Activated CD4-positive, alpha-beta T cell treated with anti-CD3 and anti-CD28 coated beads, Interleukin-2, amount 50 U/mL, for 4 hours (primary cell): ENCODE measurements around the gene FBXL7.

ENCODE experiments used
- DNase-seq, 2 experiments: peaks; one replicate each; pipeline ENCODE4 v3.0.0-alpha.2; 2020

FBXL7 gene

DNA sequence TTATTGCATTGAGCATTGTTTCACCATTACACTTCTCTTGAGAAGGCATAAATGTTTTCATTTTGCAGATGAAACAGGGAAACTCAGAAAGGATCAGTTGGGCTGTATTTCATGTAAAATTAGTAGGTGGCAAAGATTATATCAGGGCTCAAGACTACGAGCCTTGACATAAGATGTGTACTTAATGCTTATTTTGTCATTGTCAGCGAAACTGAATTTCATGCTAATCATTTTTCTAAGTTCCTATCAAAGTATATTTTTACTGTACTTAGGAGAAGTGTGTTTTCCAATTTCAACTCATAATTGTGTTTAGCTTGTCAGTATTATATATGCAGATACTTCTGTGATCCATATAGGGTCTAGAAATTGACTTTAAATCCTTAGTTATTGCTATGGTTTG, 123.8 kb downstream of the FBXL7 start:
- no peak for DNase-seq

GRCh38 chr5:15627109-15627508, 127.1 kb downstream of the FBXL7 start:
- DNase-seq: no peak

DNA sequence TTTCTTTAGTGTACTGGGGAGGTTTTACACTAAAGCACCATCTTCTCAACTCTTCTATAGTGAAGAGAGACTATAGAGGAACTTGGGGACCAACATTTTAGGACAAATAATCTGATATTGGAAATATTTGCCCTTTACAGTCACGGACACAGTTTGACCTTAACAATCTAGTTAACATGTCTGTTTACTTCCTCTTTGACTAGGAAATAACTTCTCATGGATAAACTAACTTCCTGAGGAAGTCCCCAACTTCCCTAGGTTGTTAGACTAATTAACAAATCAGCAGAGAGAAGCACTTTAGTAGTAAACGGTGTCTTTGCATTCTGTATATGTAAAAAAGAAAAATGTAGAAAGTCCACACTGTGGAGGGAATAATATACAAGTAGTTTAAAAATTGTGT, 127.7 kb downstream of the FBXL7 start:
- DNase-seq: no peak

DNA sequence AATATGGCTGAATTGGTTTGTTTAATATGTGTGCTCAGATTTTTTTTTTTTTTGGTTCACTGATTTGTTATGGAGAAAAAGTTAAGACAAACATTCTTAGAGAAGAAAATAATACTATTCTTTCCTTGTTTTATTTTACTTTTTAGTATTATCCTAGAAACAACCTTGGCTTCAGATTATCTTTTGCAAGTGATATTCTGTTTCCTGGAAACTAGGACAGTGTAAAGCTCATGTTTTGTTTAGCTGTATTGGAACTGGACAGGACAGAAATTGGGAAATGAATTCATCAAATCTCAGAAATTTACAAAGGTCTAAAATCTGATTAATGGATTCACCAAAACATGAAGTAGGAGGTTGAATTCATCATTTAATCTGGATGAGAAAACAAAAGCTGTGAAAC, 130.5 kb downstream of the FBXL7 start:
- no peak for DNase-seq

DNA sequence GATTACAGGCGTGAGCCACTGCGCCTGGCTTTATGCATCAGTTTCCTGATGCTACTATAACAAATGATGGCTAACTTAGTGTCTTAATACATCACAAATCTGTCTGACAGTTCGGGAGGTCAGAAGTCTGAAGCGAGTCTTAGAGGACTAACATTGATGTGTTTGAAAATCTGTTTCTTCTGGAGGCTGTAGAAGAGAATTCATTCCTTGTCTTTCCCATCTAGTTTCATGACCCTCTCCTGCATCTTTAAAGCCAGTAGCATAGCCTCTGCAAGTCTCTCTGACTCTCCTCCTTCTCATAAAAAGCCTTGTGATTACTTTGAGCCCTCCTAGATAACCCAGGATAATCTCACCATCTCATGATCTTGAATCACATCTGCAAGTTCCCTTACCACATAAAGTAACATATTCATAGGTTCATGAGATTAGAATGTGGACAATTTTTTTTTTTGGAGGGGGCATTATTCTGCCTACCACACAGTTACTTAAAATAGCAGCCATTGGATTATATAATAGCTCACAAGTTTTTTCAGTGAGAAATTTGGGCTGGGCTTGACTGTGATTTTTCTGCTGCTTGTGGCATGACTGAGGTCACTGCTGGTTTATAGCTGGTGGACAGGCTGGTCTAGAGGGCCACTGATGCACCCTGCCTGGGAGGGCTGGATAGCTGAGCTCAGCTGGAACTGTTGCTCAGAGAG, 134.8 kb downstream of the FBXL7 start:
- DNase-seq: no peak

GRCh38 chr5:15635289-15635616, 135.3 kb downstream of the FBXL7 start:
- no peak for DNase-seq

- no peak for DNase-seq
Observed at GRCh38 chr5:15637345-15637744, 137.4 kb downstream of the FBXL7 start.

DNA sequence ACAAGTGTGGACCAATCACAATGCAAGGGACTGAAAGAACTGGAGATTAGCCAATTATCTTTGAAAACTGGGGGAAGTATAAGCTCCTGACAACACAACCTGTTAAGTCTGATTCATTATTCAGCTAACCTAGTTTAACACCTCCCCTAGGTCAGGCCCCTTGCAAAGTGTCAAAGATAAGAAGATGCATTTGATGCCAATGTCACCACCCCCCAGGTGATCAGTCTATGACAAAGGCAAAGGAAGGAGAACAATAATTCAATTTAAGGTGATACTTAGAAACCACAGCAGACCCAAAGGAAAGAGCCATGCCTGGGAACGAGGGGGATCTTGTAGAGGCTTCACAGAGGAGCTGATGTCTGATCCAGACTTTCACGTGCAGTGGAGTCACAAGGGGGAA, 137.9 kb downstream of the FBXL7 start:
- DNase-seq: no peak

DNA sequence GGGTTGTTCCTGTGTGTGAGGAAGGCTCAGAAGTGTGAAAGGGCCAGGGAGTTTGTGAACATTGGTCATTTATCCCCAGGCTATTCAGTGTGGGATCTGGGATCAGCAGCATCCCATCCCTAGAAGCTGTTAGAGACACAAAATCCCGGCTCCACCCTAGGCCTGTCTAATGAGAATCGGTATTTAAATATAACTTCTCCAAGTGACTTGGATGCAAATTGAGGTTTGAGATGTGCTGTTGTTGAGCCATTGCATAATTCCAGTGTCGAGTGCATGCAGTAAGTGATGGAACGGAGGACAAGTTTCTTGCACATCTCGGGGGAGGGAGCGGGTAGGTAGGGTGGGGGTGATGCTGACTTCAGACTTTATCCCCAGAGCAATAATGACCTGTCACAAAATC, 138.3 kb downstream of the FBXL7 start:
- DNase-seq: no peak

- no peak for DNase-seq
Observed at GRCh38 chr5:15639288-15639687, 139.3 kb downstream of the FBXL7 start.

DNA sequence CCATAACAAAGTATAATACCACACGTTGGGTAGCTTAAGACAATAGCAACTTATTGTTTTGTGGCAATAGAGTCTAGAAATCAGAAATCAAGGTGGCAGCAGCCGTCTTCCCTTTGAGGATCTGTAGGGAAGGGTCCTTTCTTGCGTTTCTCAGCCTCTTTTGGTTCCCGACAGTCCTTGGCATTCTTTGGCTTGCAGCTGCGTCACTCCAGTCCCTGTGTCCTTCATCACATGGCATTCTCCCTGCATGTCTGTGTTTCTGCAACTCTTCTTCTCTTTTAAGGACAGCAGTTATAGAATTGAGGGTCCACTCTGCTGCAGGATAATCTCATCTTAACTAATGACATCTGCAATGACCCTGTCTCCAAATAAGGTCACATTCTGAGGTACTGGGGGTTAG, 140.1 kb downstream of the FBXL7 start:
- no peak for DNase-seq

DNA sequence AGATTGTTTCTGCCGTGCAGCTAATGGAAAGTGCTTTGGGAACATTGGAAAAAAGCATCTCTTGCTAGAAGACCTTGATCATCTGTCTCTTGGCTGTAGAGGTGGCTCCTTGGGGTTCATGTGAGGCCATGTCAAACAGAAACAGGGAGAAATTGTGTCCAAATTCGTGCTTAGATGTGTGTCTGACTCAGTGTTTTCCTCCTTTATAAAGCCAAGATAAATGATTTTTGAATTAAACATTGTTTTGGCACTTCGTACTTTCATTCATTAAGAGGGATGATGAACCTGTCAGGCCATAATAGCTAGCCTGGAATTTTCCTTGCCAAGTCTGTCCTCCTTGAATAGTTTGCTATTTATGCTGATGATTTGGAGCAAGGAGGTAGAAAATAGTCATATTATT, 143.8 kb downstream of the FBXL7 start:
- DNase-seq: no peak

DNA sequence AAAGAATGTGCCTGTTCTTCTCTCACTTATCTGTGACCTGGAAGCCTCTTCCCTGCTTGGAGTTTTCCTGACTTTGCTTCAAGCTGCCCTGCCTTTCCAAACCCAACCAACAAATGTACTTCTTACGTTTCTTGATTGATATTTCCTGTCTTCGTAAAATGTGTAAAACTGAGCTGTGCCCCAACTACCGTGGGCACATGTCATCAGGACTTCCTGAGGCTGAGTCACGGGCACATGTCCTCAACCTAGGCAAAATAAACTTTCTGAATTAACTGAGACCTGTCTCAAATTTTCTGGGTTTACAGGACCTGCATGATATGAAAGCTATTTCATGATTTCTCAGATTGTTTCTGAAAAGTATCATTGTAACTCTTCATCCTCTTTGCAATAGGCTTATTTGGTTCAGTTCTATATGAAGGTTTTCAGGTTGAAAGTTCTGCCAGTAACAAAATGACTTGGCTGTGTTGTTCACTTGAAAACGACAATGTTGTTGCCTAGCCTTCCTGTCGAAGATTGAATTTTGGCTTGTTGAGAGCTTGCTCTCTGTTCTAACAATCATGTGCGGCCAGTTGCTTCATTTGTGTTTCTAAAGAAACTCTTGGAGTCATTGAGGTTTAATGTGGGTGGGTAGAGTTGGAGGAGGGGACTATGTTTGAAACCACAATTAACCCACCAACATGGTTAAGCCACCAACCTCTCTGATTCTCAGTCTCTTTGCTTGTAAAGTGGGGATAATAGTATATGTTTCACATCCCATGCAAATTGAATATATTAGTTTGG, 145.6 kb downstream of the FBXL7 start:
- no peak for DNase-seq

- no peak for DNase-seq
Observed at GRCh38 chr5:15646371-15646770, 146.4 kb downstream of the FBXL7 start.

DNA sequence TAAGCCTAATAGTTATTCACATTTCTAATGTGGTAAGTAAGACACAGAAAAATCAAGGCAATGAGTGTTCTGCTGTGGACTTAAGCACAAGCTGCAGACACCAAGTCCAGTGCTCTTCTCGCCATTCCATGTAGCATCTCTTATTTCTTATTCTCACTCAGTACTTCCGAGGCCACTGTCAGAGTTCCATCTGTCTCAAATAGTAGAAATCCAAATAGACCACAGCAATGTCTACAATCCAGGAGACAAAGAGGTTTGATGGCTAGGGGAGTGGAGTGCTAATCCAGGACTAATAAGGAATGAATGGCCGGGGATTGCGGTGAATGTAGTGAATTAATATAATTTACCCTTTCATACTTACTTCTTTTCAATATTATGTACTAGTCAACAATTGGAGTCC, 147.3 kb downstream of the FBXL7 start:
- DNase-seq: no peak

- DNase-seq: no peak
Observed at GRCh38 chr5:15650266-15650665, 150.3 kb downstream of the FBXL7 start.

DNA sequence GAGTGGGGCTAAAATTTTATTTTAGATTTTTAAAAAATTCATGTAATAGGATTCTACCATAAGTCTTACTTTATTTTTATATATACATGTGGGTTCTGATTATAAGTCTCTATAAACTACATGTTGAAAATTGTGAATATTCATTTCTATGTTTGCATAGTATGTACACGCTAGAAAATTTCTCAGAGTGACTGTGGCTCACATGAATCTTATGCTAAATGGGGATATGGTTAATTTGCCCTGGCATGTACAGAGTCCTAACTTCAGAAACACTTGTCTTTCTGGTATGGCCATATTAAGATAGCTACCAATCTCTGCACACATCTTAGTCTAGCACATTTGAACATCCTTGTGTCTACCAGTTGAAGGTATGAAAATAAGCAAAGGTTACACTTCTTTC, 154.8 kb downstream of the FBXL7 start:
- no peak for DNase-seq

DNA sequence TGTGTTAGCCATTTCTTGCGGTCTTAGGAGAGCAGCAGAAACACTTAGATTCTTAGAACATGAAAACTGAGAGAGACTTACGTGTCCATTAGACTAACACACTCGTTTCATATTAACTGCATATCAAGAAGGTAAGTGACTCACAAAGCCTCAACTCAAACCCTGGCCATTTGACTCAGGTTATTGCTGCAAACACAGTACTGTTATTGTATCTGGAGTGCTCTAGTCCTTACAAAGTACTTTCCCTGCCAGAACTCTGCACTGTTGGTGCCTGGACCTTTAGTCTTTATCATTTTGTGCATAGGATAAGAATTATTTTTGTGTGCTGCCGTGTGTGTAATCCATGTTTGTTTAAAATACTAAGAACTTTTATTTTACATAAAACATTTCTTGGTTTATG, 155.7 kb downstream of the FBXL7 start:
- no peak for DNase-seq

DNA sequence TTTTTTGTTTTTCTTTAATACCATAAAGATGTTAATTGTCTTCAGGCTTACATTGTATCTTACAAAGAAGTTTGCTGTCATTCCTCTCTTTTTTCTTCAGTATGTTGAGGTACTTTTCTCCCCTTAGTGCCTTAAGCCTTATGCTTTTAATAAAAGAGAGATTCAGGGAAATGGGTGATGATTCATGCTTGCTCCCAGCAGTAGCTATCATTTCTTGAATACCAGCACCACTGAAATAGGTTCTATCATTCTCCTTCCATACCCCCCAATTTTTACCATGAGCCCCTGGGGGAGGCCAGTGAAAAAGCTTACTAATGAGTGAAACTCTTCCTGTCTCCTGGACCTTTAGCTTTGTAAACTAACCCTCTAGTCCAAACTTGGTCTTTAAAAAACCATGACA, 165.0 kb downstream of the FBXL7 start:
- DNase-seq: no peak

DNA sequence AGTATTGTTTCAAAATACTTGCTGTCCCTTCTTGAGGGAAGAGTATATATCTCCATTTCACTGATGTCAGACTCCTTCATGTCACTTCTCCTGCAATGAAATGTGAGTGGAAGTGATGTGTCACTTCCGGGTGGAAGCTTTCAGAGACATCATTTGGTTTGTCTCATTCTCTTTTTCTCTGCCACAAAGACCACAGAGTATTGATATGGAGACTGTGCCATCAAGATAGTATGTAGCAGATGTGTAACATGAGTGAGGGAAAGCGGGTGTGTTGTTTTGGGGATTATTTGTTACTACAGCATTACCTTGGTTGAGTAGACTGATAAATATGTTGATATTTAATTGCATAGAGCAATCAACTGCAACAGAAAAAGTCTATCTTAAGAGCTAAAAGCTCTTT, 169.8 kb downstream of the FBXL7 start:
- no peak for DNase-seq

GRCh38 chr5:15674716-15675115, 174.7 kb downstream of the FBXL7 start:
- no peak for DNase-seq

- DNase-seq: no peak
Observed at GRCh38 chr5:15676591-15676990, 176.6 kb downstream of the FBXL7 start.

- no peak for DNase-seq
Observed at GRCh38 chr5:15679161-15679560, 179.2 kb downstream of the FBXL7 start.

GRCh38 chr5:15680455-15680854, 180.5 kb downstream of the FBXL7 start:
- no peak for DNase-seq

DNA sequence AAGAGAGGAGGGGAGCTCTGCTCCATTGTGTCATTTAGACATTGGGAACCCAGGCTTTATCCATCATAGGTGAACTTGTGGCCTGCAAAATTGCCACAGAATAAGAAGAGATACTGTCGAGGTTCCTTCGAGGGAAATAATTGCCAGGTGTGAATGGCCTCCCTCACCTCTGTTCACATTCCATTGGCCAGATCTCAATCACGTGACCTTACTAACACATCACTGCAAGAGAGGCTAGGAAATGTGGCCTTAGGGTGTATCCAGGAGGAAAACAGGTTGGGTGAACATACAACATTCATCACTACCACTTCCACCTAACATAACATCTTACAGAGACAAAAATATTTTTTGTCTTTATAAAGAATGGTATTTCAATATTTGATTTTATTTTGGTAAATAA, 182.1 kb downstream of the FBXL7 start:
- DNase-seq: no peak
